K562 (cell line): ENCODE measurements around the gene CD4. TPM values are rescaled to one million over a fixed set of nuclear protein-coding genes. Genes with fewer than 3 reads are reported as not detected.
A peak's percentile ranks its signal among the peaks of the same experiment; 100 is the strongest.

Source experiments
- ATAC-seq: fragments of 200-7000 bp; cut with Tn5 transposase; 3 replicates; pipeline ENCODE4 v1.9.1; 2020; ENCODE audit warnings: moderate library complexity
- BruUV-seq: library from RNA; stranded (reverse); fragments of 400-500 nt; replicated peaks from 2 replicates; lab custom pipeline; 2021; lab: Mats Ljungman, UMichigan
- CTCF ChIA-PET: fragments of 300-600 bp; formaldehyde crosslinking; extraction: SDS; loops from one replicate; lab custom pipeline; 2021; ENCODE audit warnings: low intra/inter-chr PET ratio; lab: Yijun Ruan, JAX
- POLR2A ChIA-PET: fragments of 300-600, 350-650 bp; sonication (Branson Sonifier 250); formaldehyde crosslinking; extraction: SDS; loops from one replicate; lab custom pipeline; 2021; ENCODE audit warnings: antibody characterized with exemption, inconsistent platforms; lab: Yijun Ruan, JAX
- DNase-seq, 4 experiments: peaks; one replicate each; pipeline versions ENCODE4 v3.0.0 to v3.0.0-alpha.2; 2011 to 2018; ENCODE audit warnings: low spot score in 3 of 4, mixed read lengths in 3 of 4; ENCODE audit errors: extremely low read depth in 1 of 4
- FAIRE-seq: peaks from 2 replicates; lab custom pipeline; 2011; peaks lifted over from hg19 to GRCh38; lab: Jason Lieb, UNC
- H2AFZ ChIP-seq: 2 replicates; pipeline ENCODE4 v1.6.0; 2011; ENCODE audit warnings: low read depth, low read length, control low read depth, inconsistent platforms
- H3K27ac ChIP-seq: fragments of 200-600 bp; 3 replicates; pipeline ENCODE4 v1.8.0; 2011; ENCODE audit warnings: low read depth, mild to moderate bottlenecking, control low read depth, inconsistent platforms, low read length, moderate library complexity, mixed read lengths; ENCODE audit errors: extremely low read depth
- H3K27me3 ChIP-seq, 2 experiments: fragments of 300-600 bp in 1 of 2; 2 replicates in 1 of 2; 3 replicates in 1 of 2; pipeline versions ENCODE4 v1.6.0 to v1.8.0; 2011; ENCODE audit warnings: inconsistent platforms in 2 of 2, low read length in 2 of 2, mild to moderate bottlenecking in 1 of 2, mixed read lengths in 1 of 2, moderate library complexity in 1 of 2; ENCODE audit not compliant: control insufficient read depth in 2 of 2, insufficient read depth in 2 of 2
- H3K36me3 ChIP-seq: fragments of 300-600 bp; 3 replicates; pipeline ENCODE4 v1.8.0; 2011; ENCODE audit warnings: mild to moderate bottlenecking, low read length, inconsistent platforms; ENCODE audit not compliant: control insufficient read depth, insufficient read depth
- H3K4me1 ChIP-seq, 2 experiments: fragments of 200-600 bp in 1 of 2; replicated peaks in 1 of 2; 2 replicates in 1 of 2; 3 replicates in 1 of 2; pipeline versions ENCODE4 v1.5.1 to v1.8.0; 2011; ENCODE audit warnings: inconsistent platforms in 2 of 2, low read length in 2 of 2, mild to moderate bottlenecking in 1 of 2, mixed read lengths in 1 of 2, moderate library complexity in 1 of 2; ENCODE audit not compliant: control insufficient read depth in 2 of 2, insufficient read depth in 2 of 2
- H3K4me2 ChIP-seq: 2 replicates; pipeline ENCODE4 v1.6.1; 2011; ENCODE audit warnings: low read length, control low read depth, inconsistent platforms, mixed read lengths; ENCODE audit not compliant: insufficient read depth
- H3K4me3 ChIP-seq: fragments of 200-600 bp; sonication (generic), shearing (Covaris generic); 2 replicates; pipeline ENCODE4 v1.5.1; 2016; ENCODE audit warnings: control low read depth, inconsistent platforms
- H3K79me2 ChIP-seq: fragments of 200-600 bp; 3 replicates; pipeline ENCODE4 v1.8.0; 2011; ENCODE audit warnings: low read length, inconsistent platforms; ENCODE audit not compliant: control insufficient read depth, insufficient read depth
- H3K9ac ChIP-seq, 2 experiments: 2 replicates each; pipeline versions ENCODE4 v1.6.0 to v1.6.1; 2011; ENCODE audit warnings: low read depth in 2 of 2, low read length in 2 of 2, control low read depth in 1 of 2, inconsistent platforms in 1 of 2, mild to moderate bottlenecking in 1 of 2, mixed read lengths in 1 of 2; ENCODE audit not compliant: insufficient read depth in 1 of 2
- H3K9me1 ChIP-seq: one replicate; pipeline ENCODE4 v1.6.0; 2011; ENCODE audit warnings: inconsistent platforms, mild to moderate bottlenecking, low read length, moderate library complexity; ENCODE audit not compliant: control insufficient read depth, insufficient read depth
- H3K9me3 ChIP-seq: replicated peaks from 2 replicates; pipeline ENCODE4 v1.5.1; 2011; ENCODE audit warnings: low read depth, low read length, inconsistent platforms; ENCODE audit not compliant: control insufficient read depth, insufficient read depth
- H4K20me1 ChIP-seq: replicated peaks from 2 replicates; pipeline ENCODE4 v1.6.1; 2011; ENCODE audit warnings: low read length, inconsistent platforms, mixed read lengths; ENCODE audit not compliant: control insufficient read depth, insufficient read depth
- BRF1 ChIP-seq: IDR thresholded peaks from 3 replicates; pipeline ENCODE4 v1.6.1; 2011; ENCODE audit warnings: borderline replicate concordance, mild to moderate bottlenecking; ENCODE audit not compliant: insufficient read length; ENCODE audit errors: extremely low read depth
- GTF2A2 ChIP-seq: IDR thresholded peaks from 2 replicates; pipeline ENCODE4 v1.6.1; 2016; ENCODE audit warnings: mild to moderate bottlenecking, missing genetic modification characterization, missing compliant biosample characterization
- ID3 ChIP-seq, 2 experiments: fragments of 250-450 bp in 1 of 2; fragments of 450-650 bp in 1 of 2; sonication (Bioruptor Pico) in 1 of 2; IDR thresholded peaks; 2 replicates each; pipeline versions ENCODE4 v1.6.1 to v1.8.0; 2016 to 2021; ENCODE audit warnings: mild to moderate bottlenecking in 2 of 2, moderate library complexity in 2 of 2, missing compliant biosample characterization in 1 of 2, missing genetic modification characterization in 1 of 2
- MAFG ChIP-seq: fragments of 450-650 bp; conservative IDR thresholded peaks from 2 replicates; pipeline ENCODE4 v1.6.1; 2016; ENCODE audit warnings: missing genetic modification characterization, missing compliant biosample characterization
- MEIS2 ChIP-seq: fragments of 450-650 bp; IDR thresholded peaks from 2 replicates; pipeline ENCODE4 v1.6.1; 2014; ENCODE audit warnings: mild to moderate bottlenecking; ENCODE audit not compliant: partially characterized antibody
- NCOA4 ChIP-seq: fragments of 450-650 bp; IDR thresholded peaks from 2 replicates; pipeline ENCODE4 v1.6.1; 2018; ENCODE audit warnings: mild to moderate bottlenecking; ENCODE audit not compliant: partially characterized antibody
- POLR2B ChIP-seq: fragments of 450-650 bp; IDR thresholded peaks from 2 replicates; pipeline ENCODE4 v1.6.1; 2018; ENCODE audit warnings: low read depth; ENCODE audit not compliant: partially characterized antibody
- SMARCA4 ChIP-seq: fragments of 450-650 bp; IDR thresholded peaks from 2 replicates; pipeline ENCODE4 v1.6.1; 2016
- SMARCE1 ChIP-seq: fragments of 450-650 bp; IDR thresholded peaks from 2 replicates; pipeline ENCODE4 v1.7.1; 2016; ENCODE audit warnings: mild to moderate bottlenecking
- SPI1 ChIP-seq: IDR thresholded peaks from 2 replicates; pipeline ENCODE4 v1.6.1; 2011; ENCODE audit warnings: low read depth, low read length, control low read depth, borderline replicate concordance
- USF2 ChIP-seq: sonication (generic); formaldehyde crosslinking; IDR thresholded peaks from 2 replicates; pipeline ENCODE4 v1.5.0; 2020; ENCODE audit warnings: missing genetic modification reagents
- ZBTB5 ChIP-seq: fragments of 450-650 bp; IDR thresholded peaks from 2 replicates; pipeline ENCODE4 v1.6.1; 2017; ENCODE audit warnings: antibody characterized with exemption
- ZC3H8 ChIP-seq: fragments of 450-650 bp; IDR thresholded peaks from 2 replicates; pipeline ENCODE4 v1.6.1; 2017
- ZNF134 ChIP-seq: fragments of 250-450 bp; sonication (Bioruptor Pico); conservative IDR thresholded peaks from 2 replicates; pipeline ENCODE4 v1.4.0; 2020
- ZNF140 ChIP-seq: fragments of 250-450 bp; sonication (Bioruptor Pico); IDR thresholded peaks from 2 replicates; pipeline ENCODE4 v1.8.0; 2021; ENCODE audit warnings: moderate library complexity, mild to moderate bottlenecking, inconsistent platforms
- ZNF146 ChIP-seq: IDR thresholded peaks from one replicate; pipeline ENCODE4 v1.6.1; 2018; ENCODE audit warnings: missing compliant biosample characterization; ENCODE audit not compliant: unreplicated experiment
- ZNF3 ChIP-seq: fragments of 250-450 bp; sonication (Bioruptor Pico); IDR thresholded peaks from 2 replicates; pipeline ENCODE4 v1.5.0; 2021; ENCODE audit warnings: mild to moderate bottlenecking, moderate library complexity
- ZNF639 ChIP-seq, 2 experiments: fragments of 200-800 bp in 1 of 2; sonication (Bioruptor generic) in 1 of 2; sonication (generic) in 1 of 2; formaldehyde crosslinking in 1 of 2; IDR thresholded peaks in 1 of 2; conservative IDR thresholded peaks in 1 of 2; 2 replicates each; pipeline versions ENCODE4 v1.5.0 to v1.6.1; 2016 to 2020; ENCODE audit warnings: missing compliant biosample characterization in 1 of 2, missing genetic modification characterization in 1 of 2, missing genetic modification reagents in 1 of 2
- ZNF695 ChIP-seq: fragments of 450-650 bp; formaldehyde crosslinking; IDR thresholded peaks from 2 replicates; pipeline ENCODE4 v1.4.0; 2020; ENCODE audit warnings: mild to moderate bottlenecking, moderate library complexity
- WGBS: fragments of 100-300 bp; shearing (Covaris generic); methylation state at CpG from one replicate; pipeline ENCODE4 v1.1.6; 2016; ENCODE audit warnings: low coverage, mixed read lengths; ENCODE audit not compliant: insufficient coverage; ENCODE audit errors: missing lambda C conversion rate; 5-methylcytosine and 5-hydroxymethylcytosine counted together
- in situ Hi-C: fragments of 300-500 bp; cut with MboI; formaldehyde crosslinking; loops from 4 replicates; pipeline ENCODE4 v1.15.0; 2018; ENCODE audit warnings: inconsistent platforms, mixed read lengths
- intact Hi-C: fragments of 100-400 bp; cut with micrococcal nuclease; formaldehyde crosslinking; loops from 2 replicates; pipeline ENCODE4 v1.14.2; 2022
- polyA plus RNA-seq, 8 experiments: library from polyadenylated mRNA; depleted of rRNA in 4 of 8; stranded (reverse) in 5 of 8; unstranded in 3 of 8; fragments of >200 nt; fragmentation: Nextera tagmentation in 2 of 8; fragmentation: Illumina TruSeq in 1 of 8; extraction: Ambion mirVana in 2 of 8; extraction: Trizol in 1 of 8; gene quantifications; 2 replicates each; pipeline versions ENCODE4 v1.2.1 to v1.2.3, GENCODE V29; 2011 to 2014; ENCODE audit warnings: inconsistent platforms in 1 of 8, missing spikeins in 1 of 8
- total RNA-seq, 7 experiments: library from RNA; depleted of rRNA in 6 of 7; stranded (reverse); fragments of >200 nt in 6 of 7; fragmentation: Illumina TruSeq in 2 of 7; extraction: Trizol in 2 of 7; gene quantifications; 2 replicates each; pipeline versions ENCODE4 v1.2.1 to v1.2.3, GENCODE V29; 2011 to 2021; ENCODE audit warnings: low replicate concordance in 1 of 7

Gene CD4
- total and polyA plus RNA-seq, 9 of the 15 experiments (the other 6 are each of a cell fraction or from before 2014, with no cell fraction given), result 0.06 to 0.27 (median 0.09) TPM; not detected in 5

GRCh38 chr12:6860116-6860515, 70.8 kb downstream of the CD4 start:
- H3K9me3 ChIP-seq, result no peaks in the 10 kb centered on the region
- ATAC-seq (no peak), FAIRE-seq (no peak), DNase-seq (no peak)
- H4K20me1 ChIP-seq, result no peaks in the 10 kb centered on the region
- no peak overlapping the region for H2AFZ ChIP-seq
- peaks cover 91% of the 10 kb centered on the region for H3K36me3 ChIP-seq
- TF ChIP-seq ZNF639 (CRISPR knock-in tag; conservative IDR thresholded peaks at IDR 0.05 in 1 of 2, IDR thresholded peaks at IDR 0.05 in 1 of 2), result no peak
- no peak for TF ChIP-seq ZBTB5
- no peak for TF ChIP-seq SMARCE1
- TF ChIP-seq SPI1, result no peak
- no peak for TF ChIP-seq ZNF146 (CRISPR knock-in tag)
- no peak for TF ChIP-seq SMARCA4
- no peak for TF ChIP-seq ZNF695 (CRISPR knock-in tag)
- no peak for TF ChIP-seq ZNF3 (CRISPR knock-in tag)
- TF ChIP-seq MAFG (tag), result no peak
- TF ChIP-seq POLR2B, result no peak
- TF ChIP-seq USF2 (CRISPR knock-in tag), result no peak
- no peak for TF ChIP-seq GTF2A2 (tag)
- TF ChIP-seq BRF1, result no peak
- no peak for TF ChIP-seq ZC3H8
- TF ChIP-seq MEIS2, result no peak
- TF ChIP-seq ZNF134 (CRISPR knock-in tag), result no peak
- no peak for TF ChIP-seq ZNF140 (CRISPR knock-in tag)
- no peak for TF ChIP-seq NCOA4
- no peak for TF ChIP-seq ID3 (CRISPR knock-in tag; IDR thresholded peaks at IDR 0.05)
- no peak for TF ChIP-seq ID3 (tag; IDR thresholded peaks at IDR 0.05)
- H3K4me1 ChIP-seq, result no peaks in the 10 kb centered on the region
- CTCF ChIA-PET, result no interaction called here
- H3K79me2 ChIP-seq, result peaks cover 2% of the 10 kb centered on the region; the same call in 1 of the 3 replicates
- no peaks in the 10 kb centered on the region for H3K9me1 ChIP-seq
- no peak overlapping the region for H3K4me3 ChIP-seq
- intact Hi-C loops, result no loop called here
- H3K9ac ChIP-seq, result peak overlapping the region in 1 of 2 experiments; percentile 17; a peak in 1 of 4 replicates
- no TSS peak for BruUV-seq
- no peaks in the 10 kb centered on the region for H3K27me3 ChIP-seq
- in situ Hi-C loops, result no loop called here
- WGBS, result 97% methylated on average over 3 of the region's 9 CpGs
- POLR2A ChIA-PET, result interaction anchor here (0.6 to 1.1 kb wide), 2 partner anchors 9 to 45 kb away, joined by 3 read pairs; no protein-coding TSS in a partner anchor
- H3K27ac ChIP-seq, result no peak overlapping the region
- no peak overlapping the region for H3K4me2 ChIP-seq
